RPMI8226 (cell line): ENCODE data around the gene SLC6A5.
A peak's percentile ranks its signal among the peaks of the same experiment; 100 is the strongest.

ENCODE experiments used
- DNase-seq: peaks from one replicate; pipeline ENCODE4 v3.0.0-alpha.2; 2015

The SLC6A5 gene

DNA sequence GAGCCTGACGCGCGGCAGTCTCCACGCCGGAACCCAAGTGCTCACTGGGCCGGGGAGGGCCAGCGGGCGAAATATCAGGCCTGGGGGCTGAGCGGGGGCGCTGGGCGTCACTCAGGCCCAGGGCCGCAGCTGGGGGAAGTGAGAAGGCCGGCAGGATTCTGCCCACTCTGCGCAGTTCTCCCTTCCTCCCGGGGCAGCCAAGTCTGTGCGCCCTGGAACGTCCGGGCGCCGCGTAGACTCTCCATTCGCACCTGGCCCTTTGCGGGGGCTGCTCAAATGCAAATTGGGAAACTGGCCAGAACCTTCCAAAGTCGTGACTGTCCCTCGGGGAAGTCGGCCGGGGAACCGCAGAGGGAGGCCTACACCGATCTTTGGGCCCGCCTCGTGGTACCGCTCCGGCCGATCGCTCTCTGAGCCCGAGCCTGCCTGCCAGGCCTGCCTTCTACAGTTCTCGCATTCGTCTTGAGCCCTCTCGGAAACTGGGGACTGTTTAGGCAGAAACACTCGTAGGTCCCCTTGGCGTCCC is 2.2 kb upstream of the SLC6A5 start:
- no peak for DNase-seq

DNA sequence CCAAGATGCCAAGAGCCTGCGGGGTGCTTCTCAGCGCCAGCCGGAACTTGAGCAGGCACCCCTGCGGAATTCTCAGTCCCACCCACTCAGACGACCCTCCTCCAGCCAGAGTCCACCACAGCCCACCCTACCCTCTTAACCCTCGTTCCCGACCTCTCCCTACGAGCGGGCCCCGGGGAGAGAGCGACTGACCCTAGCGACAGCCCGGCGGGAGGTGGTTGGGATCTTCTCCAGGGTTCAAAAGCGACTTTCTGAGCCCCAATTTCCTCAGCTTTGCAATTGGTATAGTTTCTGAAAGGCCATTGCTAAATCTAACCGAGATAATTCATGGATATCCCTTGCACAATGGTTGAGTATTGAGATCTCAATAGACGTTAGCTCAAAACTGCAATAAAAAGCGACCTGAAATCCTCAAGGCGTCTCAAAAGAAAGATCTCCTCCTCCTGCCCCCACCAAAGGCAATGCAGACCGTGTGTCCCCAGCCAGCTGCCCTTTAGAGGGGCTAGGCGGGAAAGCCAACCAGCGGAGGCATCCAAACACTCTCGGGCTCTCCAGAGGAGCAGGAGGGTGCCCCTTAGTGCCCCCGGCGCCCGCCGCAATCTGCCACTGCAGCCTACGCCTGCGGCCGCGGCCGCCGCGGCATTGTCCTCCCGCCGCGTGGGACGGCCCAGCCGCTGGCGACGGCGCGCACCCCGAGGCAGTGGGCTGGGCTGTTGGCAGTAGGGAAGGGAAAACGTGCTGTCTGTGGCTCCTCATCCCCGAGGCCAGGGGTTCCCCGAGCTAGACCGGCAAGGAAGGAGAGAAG is 1.5 kb upstream of the SLC6A5 start:
- DNase-seq, result no peak

DNA sequence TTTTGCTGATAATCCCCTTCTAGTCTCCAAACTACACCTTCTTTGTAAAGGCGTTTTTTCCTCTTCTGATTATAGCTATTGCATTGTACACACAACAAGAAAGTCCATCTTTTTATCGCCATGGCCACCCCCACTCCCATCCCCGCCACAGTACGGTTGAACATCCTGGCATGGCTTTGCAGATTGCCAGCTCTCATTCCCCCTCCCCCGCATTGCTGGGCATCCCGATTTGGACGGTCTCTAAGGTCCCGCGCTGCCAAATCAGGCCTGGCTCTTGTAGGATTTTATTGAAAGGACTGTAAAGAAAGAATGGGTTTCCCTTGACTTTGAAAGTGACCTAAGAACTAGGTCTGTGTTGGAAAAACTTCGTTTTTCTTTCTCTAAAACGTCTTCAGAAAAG is 916 bp upstream of the SLC6A5 start:
- no peak for DNase-seq

DNA sequence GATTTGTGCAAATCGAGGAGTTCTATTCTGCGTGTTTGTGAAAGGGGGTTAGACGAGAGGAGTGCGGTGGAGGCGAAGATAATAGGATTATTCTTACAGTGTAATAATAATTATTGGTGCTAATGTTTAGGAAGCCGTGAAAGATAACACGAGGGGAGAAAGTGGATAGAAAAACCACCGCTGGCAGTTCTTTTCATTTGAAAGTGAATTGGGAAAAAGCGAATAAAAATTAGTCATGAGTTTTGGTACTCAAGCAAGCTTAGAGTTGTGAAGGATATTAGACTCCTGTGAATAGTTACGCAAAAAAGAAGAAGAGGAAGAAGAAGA is 575 bp downstream of the SLC6A5 start:
- DNase-seq, result no peak

DNA sequence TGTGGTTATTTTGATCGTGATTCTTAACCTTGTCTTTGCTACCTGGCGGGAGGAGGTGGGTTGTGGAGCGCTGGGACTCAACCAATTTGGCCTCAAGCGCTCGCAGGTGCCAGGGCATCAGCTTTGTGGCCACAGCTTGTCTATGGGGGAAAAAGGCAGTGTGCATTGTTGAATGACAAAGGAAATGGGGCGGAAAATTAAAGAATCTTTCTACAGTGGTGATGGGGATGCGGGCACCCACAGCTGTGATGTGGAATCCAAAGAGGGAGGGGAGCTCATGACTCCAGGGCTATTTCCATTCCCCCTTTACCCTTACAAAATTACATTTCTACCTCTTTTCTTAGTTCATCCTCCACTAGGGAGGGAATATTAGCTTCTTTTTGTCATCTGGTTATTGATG is 1.1 kb downstream of the SLC6A5 start:
- DNase-seq, result no peak

DNA sequence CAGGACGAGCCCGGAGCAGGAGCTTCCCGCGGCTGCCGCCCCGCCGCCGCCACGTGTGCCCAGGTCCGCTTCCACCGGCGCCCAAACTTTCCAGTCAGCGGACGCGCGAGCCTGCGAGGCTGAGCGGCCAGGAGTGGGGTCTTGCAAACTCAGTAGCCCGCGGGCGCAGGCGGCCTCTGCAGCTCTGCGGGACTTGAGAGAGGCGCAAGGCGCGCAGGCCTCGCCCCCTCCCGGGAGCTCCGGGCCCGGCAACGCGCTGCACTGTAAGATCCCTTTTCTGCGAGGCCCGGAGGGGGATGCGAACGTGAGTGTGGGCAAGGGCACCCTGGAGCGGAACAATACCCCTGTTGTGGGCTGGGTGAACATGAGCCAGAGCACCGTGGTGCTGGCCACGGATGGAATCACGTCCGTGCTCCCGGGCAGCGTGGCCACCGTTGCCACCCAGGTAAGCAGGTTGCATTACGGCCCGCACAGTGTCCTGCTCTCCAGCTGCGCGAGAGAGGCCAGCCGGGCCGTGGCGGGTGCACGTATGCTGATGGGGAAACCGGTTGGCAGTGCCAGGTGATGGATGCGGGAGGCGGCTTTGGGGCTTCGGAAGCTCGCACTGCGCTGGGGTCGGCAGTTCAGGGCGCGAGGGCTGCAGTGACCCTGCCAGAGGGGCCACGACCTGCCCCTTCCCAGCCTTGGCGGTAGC is 2.0 kb downstream of the SLC6A5 start:
- no peak for DNase-seq

DNA sequence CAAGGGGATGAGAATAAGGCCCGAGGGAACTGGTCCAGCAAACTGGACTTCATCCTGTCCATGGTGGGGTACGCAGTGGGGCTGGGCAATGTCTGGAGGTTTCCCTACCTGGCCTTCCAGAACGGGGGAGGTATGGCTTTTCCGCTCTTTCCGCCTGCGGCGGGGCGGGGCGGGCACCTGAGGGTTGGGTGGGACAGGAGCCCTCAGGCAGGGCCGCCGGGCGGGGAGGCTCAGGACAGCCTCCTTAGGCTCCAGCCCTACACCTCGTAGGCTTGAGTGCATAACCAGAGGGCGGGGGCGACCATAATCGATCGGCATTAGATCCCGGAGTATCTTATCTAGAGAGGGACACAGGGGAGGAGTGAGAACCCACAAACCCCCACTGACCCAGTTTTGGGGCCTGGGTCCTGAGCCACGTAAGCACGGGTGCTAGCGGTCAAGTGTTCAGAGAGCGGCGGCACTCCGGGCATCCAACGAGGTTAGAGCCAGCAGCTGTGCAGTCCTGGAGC is 4.9 kb downstream of the SLC6A5 start:
- no peak for DNase-seq

DNA sequence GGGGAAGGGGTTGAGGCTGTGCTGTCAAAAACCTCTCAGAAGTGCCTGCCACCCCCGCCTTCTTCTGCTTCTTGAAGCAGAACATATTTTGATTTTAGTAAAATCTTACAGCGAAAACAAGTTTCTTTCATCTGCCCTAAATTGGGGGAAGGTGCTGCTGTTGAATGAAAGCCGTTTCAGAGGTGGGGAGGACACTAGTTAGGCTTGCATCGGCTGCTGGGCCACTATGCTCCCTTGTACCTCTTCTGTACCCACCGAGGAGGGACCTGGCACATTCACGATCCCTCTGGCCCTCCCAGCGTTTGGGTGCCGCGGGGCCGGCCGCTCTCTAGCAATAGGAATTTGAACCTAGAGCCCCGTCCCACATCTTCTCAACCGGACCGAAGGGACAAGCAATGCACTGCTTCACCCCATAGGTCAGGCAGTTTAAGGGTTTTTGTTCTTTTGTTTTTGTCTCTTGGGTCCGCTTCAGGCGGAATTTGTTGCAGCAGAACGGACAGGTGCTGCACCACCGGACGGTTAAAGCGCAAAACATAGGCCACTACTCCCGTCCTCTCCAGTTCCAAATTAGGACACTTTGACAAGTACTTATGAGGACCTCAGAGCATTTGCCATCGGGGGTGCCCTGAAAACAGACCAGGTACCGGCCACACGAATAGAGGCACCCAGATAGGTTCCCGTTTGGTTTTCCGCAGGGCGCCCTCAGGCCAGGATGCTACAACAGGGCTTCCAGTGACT is 5.6 kb downstream of the SLC6A5 start:
- DNase-seq, result no peak

DNA sequence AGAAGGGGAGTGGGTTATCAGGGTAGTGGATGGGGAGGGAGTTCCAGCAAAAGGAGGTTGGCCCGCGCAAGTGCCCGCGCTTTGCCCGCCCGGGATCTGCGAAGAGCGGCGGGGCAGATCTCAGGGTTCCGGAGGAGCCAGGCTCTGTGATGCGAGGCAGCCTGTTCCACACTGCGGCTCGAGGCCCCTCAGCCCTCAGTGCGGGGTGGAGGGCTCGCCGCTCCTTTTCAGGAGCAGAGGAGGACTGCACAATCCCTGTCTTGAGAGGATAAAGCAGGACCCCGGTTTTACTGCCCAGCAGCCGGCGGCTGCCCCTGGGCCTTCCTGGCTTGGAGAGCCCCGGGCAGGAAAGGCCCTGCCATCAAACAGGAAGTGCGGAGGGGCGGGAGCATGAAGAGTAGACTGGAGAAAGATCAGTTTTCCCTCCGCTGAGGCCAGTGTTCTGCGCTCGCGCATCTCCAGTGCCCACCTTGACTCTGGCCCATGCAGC is 6.2 kb downstream of the SLC6A5 start:
- no peak for DNase-seq

DNA sequence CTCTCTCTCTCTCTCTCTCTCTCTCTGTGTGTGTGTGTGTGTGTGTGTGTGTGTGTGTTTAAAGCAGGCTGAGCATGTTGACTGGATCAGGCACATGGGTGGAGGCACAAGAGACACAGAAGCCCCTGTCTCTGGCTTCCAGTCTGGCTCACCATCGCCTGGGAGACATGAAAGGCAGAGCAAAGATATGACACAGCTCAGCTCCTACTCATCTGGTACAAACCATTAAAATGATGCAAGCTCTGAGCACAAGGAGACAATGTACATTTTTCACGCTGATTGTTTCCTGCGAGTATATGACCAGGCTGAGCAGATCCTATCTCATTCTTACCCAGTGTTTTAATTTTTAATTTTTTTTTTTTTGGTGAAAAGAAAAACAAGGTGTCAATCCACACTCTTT is 9.5 kb downstream of the SLC6A5 start:
- DNase-seq, result no peak

DNA sequence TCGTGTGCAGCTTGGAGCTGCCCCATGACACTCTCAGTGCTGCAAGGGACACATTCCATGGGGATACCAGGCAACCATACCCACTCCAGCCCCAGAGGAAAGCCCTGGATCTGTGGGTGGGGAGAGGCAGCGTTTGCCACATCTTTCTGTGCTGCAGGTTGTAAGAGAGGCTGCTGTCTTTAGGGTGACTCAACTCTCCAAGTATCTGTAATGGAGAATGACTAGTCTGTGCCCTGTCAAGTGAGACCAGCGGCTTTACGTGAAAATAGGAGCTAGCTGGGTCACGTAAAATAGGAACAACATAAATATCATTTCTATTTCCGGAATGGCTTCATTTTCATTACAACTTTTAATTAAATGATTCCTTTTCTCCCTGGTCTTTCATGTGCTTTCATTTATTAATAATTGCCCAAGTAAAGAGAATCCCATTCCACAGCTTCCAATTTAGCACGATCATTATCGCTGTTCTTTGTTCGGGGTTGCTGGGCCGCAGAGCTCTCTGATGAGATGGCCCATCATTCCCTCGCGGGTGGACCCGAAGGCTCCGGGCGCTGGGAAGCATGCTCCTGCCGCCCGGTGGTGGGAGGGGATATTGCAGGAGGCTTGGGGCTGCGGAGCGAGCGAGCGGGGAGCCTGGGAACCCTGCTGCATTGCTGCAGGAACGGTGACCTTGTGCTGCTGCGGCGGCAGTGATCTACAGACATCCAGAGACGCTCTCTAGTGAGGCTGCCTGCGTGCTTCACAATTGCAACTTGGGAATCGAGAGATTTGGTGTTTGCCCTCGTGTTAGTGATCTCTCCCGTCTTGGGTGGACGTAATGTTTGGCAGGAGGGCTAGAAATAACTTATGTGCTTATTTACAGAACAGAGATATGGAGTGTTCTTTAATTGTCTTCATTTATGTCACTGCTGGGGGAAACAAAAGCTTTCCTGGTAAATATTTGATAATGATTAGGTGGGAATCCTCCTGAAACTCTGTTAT is 10.6 kb downstream of the SLC6A5 start:
- peak; percentile 67 for DNase-seq

DNA sequence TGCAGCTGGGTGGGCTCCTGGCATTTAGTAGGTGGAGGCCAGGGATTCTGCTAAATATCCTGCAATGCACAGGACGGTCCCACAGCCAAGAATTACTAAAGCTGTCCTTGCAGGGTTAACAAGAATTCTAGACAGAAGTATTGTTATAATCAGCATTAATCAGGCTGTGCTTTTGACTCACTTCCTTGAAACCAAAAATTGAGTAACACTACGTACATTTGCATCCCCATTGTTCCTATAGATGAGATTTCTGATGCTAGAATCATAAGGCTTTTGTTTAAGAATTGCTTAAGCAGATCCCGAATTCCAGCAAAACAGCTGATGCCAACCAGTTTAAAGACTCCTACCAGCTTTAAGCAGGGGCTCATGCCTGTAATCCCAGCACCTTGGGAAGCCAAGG is 11.4 kb downstream of the SLC6A5 start:
- no peak for DNase-seq

DNA sequence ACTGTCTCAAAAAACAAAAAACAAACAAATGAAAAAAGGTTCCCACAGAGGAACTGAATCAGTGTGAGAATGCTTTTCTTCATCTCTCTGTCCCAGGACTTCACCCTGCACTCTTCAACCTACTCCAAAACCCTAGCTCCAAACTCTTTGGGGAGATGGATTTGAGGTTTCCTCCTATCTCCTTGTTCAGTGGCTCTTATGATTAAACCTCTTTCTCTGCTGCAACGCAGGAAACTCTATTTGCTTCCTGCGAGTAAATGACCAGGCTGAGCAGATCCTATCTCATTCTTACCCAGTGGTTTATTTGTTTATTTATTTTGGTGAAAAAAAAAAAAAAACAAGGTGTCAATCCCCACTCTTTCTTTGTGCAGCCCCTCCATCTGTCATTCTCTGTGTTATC is 12.0 kb downstream of the SLC6A5 start:
- no peak for DNase-seq

DNA sequence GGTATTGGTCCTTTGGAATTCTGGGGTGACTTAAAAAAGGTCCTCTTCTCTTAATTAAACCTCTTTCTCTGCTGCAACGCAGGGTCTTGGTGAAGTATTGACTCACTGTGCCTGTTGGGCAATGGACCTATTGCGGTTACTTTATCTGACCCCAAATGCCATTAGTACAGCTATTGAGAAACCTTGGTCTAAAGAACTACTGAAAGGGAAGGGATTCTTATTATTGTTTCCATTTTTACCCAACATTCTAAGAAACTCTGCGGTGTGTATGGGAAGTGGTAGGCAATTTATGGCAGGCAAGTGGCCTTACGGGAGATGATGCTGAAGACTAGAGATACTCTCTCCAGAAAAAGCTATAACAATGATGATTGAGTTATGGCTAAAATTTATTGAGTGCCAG is 12.5 kb downstream of the SLC6A5 start:
- no peak for DNase-seq

DNA sequence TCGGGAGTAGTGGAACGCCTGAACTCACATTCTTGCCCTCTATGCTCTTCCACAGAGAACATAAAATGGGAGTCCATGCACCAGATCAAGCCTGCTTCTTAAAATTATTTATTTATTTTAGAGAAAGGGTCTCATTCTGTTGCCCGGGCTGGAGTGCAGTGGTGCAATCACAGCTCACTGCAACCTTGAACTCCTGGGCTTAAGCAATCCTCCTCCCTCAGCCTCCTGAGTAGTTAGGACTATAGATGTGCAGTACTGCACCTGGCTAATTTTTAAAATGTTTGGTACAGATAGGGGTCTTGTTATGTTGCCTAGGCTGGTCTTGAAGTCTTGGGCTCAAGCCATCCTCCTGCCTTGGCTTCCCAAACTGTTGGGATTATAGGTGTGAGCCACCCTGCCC is 13.0 kb downstream of the SLC6A5 start:
- no peak for DNase-seq

DNA sequence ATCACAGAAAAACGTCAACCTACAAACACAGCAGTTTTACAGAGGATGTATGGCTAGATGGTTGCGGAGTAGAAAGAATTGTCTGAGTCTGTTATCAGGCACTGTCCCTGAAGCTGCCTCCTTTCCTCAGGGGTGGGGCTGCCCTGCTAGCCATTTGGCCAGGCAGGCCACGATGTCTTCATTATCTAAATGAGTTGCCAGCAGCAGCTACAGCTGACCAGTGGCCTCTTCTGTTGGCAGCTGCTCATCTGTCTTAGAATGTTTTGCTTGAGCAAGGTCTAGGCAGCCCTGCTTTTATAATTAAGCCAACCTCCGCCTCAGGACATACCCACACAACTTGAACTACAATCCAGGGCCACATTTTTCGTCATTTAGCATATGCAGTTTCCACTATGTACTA is 17.5 kb downstream of the SLC6A5 start:
- DNase-seq, result no peak

DNA sequence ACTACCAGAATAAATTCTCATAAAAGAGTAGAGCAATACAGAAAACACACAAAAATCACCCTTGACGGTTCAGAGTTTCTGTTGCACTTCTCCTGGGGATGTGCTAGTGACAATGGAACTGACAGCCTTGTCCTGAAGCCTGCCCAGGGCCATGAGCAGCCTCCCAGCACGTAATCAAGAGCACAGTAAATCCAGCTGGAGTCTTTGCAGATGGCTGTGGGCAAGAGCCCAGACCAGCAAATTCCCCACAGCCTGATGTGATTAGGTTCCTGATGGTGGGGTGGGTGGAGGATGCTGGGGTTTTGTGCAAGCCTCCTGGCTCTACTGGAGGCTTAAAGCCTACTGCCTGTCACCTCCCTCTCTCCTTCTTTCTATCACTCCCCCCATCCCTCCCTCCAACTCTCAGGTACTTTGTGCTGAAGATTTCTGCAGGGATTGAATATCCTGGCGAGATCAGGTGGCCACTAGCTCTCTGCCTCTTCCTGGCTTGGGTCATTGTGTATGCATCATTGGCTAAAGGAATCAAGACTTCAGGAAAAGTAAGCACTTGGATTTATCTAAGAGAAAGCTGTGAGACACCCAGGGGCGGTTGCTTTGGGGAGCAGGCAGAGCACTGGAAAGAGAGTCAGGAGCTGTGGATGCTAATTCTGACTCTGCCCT is 18.1 kb downstream of the SLC6A5 start:
- no peak for DNase-seq

DNA sequence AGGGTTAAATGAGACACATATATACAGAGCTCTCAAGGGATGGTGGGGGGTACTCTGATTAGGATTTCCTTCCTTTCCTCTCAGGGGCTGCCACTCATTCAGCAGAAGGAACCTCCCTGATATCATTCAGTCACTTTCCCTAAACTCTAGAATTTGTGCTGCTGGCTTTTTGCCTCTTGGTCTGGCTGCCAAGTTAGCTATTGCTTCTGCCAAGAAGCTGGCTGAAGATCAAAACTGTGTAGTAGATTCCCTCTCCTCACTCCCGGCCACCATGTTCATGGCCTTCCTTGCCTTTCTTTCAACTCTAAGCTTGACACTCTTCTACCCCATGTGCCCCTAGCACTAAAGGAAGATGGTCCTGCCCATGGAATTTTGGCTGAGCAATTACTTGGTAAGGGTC is 18.7 kb downstream of the SLC6A5 start:
- DNase-seq, result no peak

DNA sequence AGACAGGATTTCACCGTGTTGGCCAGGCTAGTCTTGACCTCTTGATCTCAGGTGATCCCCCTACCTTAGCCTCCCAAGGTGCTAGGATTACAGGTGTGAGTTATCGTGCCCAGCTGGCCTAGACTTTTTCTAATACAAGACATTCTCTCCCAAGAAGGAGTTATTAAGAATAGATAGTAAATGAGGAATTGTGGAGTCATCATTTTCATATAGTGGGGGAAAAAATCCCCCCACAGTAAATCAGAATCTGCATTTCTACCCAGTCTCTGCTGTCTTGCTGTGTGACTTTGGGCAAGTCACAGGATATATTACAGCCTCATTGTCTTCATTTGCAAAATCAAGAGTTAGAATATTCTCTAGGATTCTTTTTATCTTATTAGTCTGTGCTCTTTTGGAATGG is 21.6 kb downstream of the SLC6A5 start:
- DNase-seq, result no peak

DNA sequence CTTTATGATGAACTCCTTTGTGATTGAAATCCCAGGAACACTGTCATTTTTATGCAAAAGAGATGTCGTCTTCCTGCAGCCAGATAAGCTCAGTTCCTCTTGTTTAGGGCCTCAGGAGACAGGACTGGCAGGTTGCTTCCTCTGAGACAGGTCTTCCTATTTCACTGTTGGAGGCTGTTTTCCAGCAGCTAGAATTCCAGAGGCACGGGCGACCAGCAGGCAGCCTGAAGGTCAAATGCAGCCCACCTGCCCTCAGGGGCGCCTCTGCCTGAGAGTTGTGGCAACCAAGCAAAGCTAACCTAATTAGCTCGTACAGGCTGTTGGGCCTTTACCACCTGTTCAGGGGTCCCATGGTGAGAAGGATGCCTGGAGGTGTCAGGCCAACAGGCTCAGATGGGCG is 22.3 kb downstream of the SLC6A5 start:
- no peak for DNase-seq

DNA sequence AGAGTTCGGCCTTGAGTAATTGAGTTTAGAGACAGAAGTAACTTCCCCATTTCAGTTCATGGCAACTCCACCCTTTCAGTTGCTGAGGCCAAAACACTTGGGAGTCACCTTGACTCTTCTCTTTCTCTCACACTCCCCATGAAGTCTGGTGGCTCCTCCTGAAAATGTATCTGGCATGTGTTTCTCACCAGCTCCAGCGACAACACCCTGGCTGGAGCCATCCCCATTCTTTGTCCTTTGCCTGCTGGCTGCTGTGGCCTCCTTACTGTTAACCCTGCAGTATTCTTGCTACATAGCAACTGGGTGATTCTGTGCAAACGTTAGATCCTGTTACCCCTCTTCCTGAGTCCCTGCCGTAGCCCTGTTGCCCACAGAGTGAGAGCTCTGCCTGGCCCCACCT is 23.8 kb downstream of the SLC6A5 start:
- peak; percentile 47 for DNase-seq

DNA sequence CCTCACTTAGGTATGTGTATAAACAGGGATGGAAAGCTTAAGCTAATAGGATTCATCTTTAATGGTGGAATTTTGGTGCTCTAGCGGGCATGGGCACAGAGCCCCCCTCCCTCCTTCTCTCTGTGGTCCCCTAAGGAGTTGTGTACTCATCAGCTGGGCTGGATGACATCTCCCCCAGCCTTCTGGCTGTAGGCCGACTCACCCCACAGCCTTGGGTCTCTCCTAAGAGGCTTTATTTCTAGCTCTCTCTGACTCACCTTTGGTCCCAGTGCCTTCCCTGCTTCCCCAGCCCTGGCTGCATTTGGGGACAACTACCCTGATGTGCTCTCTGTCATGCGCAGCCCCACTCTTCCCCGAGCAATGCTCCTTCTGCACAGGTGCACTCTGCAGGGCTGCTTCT is 26.9 kb downstream of the SLC6A5 start:
- DNase-seq, result peak; percentile 9
